GM18502 (cell line): ENCODE measurements around the gene TNS1.

ENCODE experiments used
- ATAC-seq: cut with Tn5 transposase; IDR thresholded peaks from one replicate; pipeline ENCODE4 v1.9.1; 2021; ENCODE audit warnings: mild to moderate bottlenecking; ENCODE audit not compliant: unreplicated experiment, poor library complexity

The TNS1 gene

DNA sequence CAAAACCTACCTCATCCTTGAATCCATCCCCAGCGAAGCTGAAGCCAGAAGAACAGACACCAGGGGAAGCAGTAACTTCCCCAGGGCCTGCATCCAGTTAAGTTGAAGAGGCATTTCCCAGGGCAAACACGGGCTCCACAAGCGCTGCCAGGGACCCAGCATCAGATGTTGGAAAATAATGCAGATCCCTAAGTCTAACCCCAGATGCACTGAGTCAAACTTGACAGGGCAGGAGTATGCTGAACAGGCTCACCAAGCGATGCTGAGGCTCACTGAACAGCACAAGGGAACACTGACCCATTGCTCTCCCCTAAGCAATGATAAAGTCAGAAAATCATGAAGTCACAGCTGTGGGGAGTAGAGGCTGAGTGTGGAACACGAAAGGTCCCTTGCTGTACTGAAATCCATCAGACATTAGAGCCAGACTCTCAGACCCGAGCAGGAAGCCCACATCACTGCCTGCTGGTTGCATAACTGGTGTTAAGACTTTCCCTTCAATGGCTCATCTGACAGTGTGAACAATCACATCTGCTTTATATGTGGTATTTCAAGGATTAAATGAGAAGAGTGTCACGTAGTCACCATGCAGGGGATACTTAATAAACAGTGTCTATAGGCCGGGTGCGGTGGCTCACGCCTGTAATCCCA is 36.2 kb downstream of the TNS1 start:
- ATAC-seq: no peak

DNA sequence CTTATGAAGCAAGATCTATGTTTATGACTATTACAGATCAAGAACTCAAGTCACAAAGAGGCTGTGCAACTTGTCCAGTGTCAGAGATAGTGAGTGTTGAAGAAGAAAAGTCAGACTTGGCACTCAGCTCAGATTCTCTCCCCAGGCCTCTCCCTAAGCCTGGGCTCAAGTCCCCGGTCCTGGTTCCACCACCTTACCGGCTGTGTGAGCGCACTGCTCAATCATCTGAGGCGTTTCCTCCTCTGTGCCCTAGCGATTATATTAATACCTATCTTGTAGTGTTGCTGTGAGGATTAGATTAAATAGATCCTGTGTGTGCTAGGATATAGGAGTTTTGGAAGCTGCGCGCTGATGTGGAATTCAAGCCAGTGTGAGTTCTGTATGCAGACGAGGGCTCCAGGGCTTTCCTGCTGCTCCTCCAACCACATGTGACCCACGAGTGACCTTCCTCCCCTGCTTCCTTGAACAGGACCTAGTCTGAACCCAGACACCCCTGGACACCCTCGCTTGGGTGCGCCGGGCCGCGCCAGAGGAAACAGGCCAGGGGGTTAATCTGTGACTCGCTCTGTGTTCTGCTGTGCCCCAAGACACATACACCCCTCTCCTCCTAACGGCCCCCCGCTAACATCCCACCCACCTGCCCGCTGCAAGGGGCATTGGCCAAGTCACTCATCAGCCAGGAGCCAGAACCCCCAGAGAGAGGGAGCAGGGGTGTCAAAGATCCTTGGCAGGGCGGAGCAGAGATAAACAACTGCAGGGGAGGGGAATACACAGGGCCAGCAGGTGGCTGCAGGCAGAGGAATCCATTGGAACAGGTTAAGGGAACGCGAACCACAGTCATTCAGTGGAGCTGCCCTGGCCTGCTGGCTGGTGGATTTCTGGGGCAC is 38.3 kb downstream of the TNS1 start:
- ATAC-seq: no peak

DNA sequence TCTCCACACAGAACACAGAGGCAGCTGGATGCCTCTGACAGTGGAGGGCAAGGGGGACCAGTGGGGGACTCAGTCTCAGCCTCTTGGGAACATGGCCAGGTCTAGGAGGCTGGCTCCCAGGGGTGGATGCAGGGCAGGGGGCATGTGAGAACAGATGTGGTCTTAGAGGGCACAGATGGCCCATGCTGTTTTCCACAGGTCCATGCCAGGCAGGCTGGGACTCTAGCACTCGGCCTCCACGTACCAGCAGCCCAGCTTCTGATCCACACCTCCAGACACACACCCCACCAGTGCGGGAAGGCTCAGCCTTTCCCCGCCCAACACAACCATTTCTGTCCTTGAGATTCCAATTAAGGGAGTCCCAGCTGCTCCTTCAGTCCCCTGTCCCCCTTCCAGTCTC is 42.4 kb downstream of the TNS1 start:
- no peak for ATAC-seq

DNA sequence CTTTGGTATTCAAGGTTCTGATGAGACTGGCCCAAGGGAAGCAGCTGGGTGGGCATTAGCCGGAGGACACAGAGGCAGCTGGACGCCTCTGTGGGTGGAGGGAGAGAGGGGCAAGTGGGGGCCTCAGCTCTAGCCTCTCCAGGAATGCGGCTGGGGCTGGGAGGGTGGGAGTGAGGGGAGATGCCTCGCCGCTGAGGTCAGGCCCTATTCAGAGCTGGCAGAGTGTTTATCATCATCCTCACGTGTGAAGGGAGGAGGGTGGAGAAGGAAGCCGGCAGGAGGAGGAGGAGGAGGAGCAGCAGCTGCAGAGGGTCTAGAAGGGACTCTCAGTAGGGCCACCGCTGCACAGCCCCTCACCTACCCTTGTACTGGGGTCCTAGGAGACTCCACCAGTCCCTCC is 43.1 kb downstream of the TNS1 start:
- no peak for ATAC-seq

DNA sequence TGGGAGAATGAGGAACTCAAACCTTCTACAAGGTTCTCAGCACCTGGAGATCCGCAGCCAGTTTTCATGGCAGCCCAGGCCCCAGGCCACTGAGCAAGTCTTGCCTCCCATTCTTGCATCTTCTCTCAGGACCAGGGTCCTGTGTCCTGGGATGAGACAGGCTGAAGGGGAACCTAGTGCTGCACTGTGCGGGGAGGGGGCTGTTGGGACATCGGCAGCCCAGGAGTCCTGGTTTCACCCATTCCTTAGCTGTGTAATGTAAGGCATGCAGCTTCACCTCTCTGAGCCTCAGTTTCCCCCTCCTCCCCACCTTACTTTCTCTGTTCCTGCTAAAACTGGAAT is 43.9 kb downstream of the TNS1 start:
- no peak for ATAC-seq

DNA sequence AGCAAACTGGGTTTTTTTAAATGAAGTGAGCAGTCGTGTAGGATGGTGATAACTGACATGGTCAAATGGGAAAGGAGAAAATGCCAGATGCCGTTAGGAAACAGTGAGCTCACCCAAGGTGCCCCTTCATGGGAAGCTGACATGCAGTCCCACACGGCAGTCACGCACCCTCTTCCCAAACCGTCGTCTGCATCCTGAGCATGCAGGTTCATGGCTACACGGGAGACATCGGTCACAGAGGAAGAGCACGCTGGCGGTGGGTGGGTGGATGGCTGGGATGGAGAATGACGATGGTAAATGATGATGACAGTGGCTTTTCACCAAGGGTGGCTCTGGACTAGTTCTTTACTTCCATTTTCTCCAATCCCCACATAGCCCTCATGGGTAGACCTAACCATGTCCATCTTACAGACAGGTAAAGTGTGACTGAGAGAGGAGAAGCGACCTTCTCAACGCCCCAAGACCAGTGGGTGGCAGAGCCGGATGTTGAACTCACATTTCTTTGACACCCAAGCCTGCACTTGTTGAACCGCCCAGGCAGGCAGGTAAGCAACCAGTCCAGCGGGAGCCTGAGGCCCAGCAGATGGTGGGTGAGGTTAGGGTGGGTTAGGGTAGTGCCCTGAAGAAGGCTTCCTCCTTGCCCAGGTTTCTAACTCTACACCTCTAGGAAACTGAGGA is 44.5 kb downstream of the TNS1 start:
- ATAC-seq: no peak

DNA sequence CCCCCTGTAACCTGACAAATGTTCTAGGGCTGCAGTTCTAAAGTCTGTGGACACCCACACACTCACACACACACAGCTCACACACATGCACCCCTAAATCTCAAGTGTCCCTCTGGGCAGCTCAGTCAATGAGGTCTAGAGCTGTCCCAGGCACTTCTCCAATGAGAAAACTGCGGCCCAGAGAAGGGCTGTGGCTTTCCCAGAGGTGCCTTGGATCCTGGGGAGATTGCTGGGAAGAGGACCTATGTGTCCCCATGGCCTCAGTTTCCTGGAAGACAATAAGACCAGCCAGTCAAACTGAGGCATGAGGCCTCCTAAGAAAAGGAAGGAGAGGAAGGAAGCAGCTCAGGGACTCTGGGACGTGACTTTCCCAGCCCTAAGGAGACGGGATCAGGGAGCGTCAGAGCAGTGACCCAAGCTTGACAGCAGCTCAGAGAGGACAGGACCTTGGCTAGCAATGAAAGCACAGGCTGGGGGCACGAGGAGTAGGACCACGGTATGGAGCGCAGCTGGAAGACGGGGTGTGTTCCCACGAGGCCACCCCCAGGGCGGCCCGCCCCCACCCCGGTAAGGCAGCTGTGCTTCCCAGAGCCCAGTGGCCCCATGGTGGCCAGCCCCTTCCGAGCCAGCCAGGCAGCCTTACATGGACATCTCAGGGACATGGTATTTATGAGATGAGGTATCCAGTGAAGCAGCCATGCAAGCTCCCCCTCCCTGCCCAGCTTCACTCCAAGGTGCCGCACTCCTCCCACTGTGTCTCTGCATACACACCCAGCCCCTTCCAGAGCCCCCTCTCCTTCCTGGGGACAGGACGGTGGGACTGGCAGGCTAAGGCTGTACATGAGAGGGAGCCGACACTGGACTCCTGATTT is 46.0 kb downstream of the TNS1 start:
- ATAC-seq: no peak

DNA sequence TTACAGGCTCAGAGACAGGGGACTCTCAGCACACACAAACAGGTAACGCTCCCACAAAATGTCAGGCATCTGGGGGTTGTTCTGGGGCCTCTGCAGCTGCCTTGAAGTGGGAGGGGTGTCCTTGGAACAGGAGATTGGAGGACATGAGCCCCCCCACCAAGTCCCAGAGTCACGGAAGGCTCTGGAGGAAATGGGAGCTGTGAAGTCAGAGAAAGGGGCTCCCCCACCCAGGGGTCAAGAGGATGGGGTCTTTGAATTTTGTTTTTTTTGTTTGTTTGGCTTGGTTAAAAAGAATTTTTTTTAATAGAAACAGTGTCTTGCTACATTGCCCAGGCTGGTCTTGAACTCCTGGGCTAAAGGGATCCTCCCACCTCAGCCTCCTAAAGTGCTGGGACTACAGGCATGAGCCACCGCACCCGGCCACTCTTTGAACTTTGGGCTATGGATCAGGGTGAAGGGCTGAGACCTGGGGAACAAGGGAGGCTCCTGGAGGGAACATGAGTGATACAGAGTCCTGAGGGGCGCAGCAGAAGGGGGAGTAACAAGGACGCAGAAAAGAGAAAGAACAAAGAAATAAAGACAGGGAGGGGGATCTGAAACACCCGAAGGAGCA is 46.8 kb downstream of the TNS1 start:
- ATAC-seq: no peak

DNA sequence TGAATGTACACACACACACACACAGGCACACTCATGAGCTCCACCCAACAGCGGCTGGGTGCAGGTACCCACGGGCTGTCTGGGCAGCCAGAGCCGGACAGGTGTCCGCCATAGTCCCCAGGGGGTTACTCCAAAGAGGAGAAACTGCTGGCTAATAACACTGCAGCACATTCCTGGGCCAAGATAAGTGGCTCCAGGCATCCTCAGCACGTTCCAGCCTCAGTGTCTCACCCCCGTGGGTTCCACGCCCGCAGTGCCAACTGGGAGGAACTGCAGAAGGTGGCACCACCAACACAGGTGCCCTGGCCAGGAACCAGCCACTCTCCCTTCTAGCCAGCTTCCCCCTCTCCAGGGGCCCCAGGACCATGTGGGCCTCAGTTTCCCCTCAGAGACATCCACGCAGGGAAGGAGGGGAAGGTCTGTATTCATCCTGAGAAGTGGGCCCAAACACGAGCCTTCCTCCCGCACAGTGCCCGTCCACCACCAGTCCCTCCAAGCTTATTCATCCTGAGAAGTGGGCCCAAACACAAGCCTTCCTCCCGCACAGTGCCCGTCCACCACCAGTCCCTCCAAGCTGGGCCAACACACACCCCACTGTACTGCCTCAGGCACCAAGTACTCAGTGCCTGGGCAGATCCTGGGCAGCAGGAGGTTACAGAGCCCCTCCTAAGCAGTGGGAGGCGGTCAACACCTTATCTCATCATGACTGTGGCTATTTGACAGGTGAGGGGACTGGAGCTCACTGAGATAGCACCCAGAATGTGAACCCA is 47.6 kb downstream of the TNS1 start:
- no peak for ATAC-seq

DNA sequence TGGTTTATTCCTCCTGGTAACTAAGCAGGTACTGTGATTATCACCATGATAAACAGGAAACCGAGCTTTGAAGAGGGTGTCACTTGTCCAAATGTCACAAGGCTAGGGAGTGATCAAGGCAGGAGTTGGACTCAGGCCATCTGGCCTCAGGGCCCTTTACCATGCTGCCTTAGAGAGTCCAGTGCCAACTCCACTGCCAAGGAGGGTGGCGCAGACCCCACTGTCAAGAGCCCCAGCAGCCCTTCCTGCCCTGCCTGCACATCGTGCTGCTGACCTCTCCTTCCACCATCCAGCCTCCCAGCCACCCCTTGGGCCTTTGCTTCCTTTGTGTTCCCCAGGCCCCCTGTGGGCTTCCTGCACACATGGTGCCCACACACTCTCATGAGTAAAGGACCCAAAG is 48.3 kb downstream of the TNS1 start:
- ATAC-seq: no peak

DNA sequence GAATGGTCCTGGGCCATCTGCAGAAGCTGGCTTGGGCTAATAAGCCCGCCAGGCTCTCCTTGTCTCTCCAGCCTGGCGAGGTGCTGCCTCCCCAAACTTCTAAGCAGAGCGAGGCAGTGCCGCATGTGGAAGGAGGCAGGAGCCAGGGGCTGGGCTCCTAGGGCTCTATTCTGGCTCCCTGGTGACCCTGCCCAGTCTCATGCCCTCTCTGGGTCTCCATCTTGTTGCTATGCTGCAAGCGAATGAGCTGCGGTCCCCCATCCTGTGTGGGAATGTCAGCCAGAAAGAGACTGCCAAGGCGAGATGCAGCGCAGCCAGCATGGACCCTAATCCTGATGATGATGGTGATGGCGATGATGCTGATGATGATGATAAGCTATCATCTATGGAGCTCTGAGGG is 48.7 kb downstream of the TNS1 start:
- no peak for ATAC-seq

DNA sequence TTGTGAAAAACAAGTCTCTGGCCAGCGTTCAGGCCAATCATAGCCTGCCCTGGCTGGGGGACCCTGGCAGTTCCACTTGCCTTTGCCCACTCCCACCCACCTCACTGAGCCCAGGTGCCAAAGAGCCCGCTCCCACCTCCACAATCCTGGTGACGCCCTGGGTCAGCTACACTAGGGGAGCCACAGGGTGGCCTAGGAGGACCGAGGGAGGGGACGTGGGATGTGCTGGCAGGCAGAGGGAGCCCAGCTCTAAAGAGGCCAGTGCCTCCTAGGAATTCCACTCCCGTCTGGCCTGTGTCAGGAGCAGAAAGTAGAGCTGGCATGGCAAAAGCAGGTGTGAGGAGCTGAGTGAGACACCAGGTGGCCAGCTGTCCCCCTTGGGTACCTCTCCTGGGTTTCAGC is 49.3 kb downstream of the TNS1 start:
- ATAC-seq: no peak

DNA sequence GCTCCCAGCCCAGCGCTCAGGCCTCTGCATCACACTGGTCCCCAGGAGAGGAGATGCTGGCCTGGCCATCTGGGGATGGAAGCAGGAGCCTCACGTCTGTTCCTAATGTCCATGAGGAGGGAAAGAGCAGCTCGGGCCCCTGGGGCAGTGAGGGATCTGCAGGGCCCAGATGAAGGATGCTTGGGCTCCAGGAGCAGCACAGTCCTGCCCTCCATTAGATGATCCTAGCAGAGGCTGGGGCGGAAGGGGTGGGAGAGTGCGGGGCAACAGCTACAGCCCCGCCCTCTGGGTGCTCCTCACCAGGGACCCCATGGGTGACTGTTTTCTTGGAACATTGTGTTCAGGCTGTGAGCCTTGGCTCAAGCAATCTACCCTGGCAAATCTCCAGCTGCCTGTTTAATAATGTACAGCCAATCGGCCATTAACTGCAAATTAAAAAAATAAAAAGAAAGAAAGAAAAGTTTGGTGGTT is 49.7 kb downstream of the TNS1 start:
- ATAC-seq: no peak

DNA sequence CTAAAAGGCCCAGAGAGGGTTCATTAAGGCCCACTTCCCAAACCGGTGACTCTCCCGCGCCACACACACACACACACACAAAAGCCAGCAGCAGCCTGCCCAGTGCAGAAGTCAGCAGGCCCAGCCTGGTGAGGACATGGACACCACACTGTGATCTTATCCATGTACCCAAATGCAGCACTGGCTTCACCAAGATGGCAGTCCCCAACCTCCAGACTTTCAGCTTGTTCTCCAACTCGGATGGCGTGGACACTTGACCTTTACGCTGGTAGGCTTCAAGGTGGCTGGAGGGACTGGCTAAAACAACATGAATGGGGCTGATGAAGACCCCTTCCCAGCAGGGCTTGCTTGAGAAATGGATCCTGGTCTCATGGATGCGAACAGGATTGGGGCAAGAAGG is 50.4 kb downstream of the TNS1 start:
- no peak for ATAC-seq

DNA sequence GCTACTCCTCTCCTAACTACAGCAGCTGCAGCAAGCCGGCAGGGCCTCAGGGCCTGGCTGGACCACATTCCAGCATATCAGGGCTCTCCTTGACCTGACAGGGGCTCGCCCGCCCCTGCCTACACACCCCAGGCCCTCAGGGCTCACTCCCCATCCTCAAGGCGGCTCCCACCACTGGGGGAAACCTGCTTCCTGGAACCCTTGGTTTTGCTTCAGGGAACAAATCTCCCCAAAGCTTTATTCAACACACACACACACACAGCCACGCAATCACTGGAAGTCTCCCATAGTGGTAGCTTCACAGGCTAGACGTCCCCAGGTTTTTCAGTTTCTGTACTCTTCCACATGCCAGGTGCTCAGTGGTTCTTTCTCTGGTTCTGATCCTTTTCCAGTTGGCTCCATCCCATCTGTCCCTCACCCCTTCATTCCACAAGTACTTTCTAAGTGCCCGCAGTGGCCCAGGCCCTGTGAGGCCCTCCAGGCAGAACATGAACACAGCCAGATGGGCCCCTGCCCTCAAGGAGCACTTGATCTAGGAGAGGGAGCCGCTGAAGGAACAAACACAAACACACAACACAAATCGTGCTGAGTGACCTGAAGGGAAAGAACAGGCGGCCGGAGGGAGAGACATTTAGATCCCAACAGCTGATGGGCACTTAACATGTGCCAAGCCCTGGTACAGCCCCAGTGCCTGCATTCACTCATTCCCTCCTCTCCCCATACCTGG is 51.1 kb downstream of the TNS1 start:
- no peak for ATAC-seq

DNA sequence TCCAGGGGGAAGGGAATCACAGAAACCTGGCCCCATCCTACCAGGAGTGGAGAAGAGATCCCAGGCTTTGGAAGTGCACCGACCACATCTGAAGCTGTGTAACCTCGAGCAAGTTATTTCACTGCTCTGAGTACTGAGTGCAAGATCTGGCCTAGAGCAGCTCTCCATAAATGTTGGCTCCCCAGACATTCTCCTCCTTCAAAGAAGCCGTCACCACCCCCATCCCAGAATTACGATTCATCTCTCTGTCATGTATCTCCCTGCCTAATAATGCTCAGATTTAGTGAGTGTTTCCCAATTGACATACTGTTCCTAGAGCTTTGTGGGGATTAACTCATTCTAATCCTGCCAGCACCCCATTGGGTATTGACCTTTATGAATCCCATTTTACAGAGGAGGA is 51.7 kb downstream of the TNS1 start:
- ATAC-seq: no peak

DNA sequence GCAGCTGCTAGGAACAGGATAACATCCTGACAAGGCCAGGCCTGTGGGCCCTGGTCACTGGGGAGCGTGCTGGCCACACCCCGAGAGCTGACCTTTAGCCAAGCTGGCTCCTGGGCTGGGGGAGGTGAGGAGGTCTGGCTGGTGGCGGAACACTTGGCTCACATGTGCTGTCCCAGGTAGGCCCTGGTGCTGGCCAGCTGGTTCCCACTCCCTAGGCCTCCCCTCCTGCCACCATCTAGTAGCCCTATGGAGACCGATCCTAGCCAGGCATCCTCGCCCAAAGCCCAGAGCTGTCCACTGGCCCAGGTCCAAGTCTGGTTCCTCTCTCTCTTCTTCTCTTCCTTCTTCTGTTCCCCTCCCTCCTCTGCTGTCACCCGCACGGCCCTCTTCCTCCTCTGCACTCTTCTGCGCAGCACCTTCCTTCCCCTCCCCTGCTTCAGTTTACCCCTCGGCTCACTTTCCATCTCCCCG is 52.4 kb downstream of the TNS1 start:
- ATAC-seq: no peak

DNA sequence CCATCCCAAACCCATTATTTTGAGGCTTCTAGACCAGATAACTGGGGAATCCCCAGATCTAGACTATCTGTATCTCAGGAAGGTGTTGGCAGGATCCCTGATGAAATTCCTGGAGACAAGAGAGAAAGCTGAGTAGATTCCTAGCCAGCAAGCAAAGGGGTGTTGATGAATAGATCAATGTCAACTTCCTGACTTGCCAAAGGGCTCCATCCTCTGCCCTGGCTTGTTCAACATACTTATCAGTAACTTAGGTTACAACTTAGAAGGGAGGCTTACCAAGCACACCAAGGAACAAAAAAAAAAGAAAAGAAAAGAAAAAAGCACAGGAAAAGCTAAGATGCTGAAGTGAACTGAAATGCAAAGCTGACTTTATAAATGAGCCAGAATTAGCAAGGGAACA is 53.3 kb downstream of the TNS1 start:
- no peak for ATAC-seq

DNA sequence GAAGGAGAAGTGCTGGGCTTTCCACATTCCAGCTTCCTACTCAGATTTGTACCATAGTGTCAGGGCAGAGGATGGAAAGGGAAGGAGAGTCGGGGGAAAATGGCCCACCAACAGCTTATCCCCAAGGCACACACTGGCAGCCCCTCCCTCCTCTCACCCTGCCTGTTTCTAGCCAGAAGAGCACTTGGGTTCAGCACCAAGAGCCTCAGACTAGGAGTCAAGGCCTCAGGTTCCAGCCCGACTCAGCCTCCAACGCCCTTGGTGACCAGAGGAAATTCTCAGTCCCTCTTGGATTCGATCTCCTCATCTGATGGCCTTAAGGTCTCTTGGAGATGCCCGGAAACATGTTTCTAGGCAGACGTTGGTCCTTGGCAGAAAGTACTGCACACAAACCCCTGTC is 53.9 kb downstream of the TNS1 start:
- ATAC-seq: no peak
